Calu3 (cell line): ENCODE data around the gene HSPA14. TPM values are rescaled to one million over a fixed set of nuclear protein-coding genes. Genes with fewer than 3 reads are reported as not detected.

ENCODE experiments used
- BruUV-seq: library from RNA; stranded (reverse); fragments of 400-500 nt; replicated peaks from 2 replicates; lab custom pipeline; 2021; lab: Mats Ljungman, UMichigan
- CTCF ChIA-PET: fragments of 300-600 bp; sonication (Branson Sonifier 250); formaldehyde crosslinking; loops from one replicate; lab custom pipeline; 2022; ENCODE audit warnings: antibody characterized with exemption; lab: Charles Lee
- DNase-seq: peaks from one replicate; pipeline ENCODE4 v3.0.0; 2022
- H3K27ac Mint-ChIP-seq: one replicate; pipeline ENCODE4 v1.8.0; 2022; ENCODE audit warnings: mixed read lengths; ENCODE audit not compliant: unreplicated experiment
- H3K27me3 Mint-ChIP-seq: one replicate; pipeline ENCODE4 v1.8.0; 2022; ENCODE audit warnings: mixed read lengths; ENCODE audit not compliant: unreplicated experiment
- H3K36me3 Mint-ChIP-seq: one replicate; pipeline ENCODE4 v1.8.0; 2022; ENCODE audit warnings: mild to moderate bottlenecking, moderate library complexity, mixed read lengths; ENCODE audit not compliant: insufficient read depth, unreplicated experiment
- H3K4me1 Mint-ChIP-seq: one replicate; pipeline ENCODE4 v1.8.0; 2022; ENCODE audit warnings: mild to moderate bottlenecking, low read depth, mixed read lengths; ENCODE audit not compliant: unreplicated experiment
- H3K4me3 Mint-ChIP-seq: one replicate; pipeline ENCODE4 v1.8.0; 2022; ENCODE audit warnings: mild to moderate bottlenecking, low read depth, moderate library complexity, mixed read lengths; ENCODE audit not compliant: unreplicated experiment
- H3K9me3 Mint-ChIP-seq: one replicate; pipeline ENCODE4 v1.8.0; 2022; ENCODE audit warnings: low read depth, mixed read lengths; ENCODE audit not compliant: unreplicated experiment
- intact Hi-C: fragments of 100-400 bp; cut with micrococcal nuclease; formaldehyde crosslinking; loops from one replicate; pipeline ENCODE4 v1.10.0; 2022; ENCODE audit not compliant: unreplicated experiment
- total RNA-seq: library from RNA; stranded (reverse); gene quantifications from 2 replicates; pipeline ENCODE4 v1.2.3, GENCODE V29; 2022
- TF ChIP-seq, protein P1 (sequence below): fragments of 200-600 bp; IDR thresholded peaks from one replicate; pipeline ENCODE4 v1.8.0; 2022; ENCODE audit warnings: antibody characterized with exemption; ENCODE audit not compliant: unreplicated experiment

Gene HSPA14
- total RNA-seq, 1 experiment from 2014 or later: 22.9 TPM

DNA sequence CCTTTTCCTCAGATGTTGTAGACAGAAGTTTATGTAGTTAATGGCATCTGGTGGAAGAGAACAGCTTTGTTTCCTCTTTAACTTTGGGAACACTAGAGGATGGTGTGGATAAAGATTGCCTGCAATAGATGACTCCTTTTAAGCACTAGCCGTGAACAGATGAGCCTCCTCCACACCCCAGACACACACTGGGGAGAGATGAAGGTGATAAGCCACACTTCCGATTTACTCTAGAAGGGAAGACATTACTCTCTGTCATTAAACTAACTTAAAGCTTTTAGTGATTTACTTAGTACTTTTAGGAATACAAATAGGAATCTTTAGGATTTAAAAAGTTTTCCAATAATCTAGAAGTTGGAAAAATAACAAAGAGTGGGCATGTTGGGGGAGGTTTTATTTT, 6.8 kb downstream of the HSPA14 start:
- no peak overlapping the region for H3K4me3 Mint-ChIP-seq
- TF ChIP-seq, protein P1, sequence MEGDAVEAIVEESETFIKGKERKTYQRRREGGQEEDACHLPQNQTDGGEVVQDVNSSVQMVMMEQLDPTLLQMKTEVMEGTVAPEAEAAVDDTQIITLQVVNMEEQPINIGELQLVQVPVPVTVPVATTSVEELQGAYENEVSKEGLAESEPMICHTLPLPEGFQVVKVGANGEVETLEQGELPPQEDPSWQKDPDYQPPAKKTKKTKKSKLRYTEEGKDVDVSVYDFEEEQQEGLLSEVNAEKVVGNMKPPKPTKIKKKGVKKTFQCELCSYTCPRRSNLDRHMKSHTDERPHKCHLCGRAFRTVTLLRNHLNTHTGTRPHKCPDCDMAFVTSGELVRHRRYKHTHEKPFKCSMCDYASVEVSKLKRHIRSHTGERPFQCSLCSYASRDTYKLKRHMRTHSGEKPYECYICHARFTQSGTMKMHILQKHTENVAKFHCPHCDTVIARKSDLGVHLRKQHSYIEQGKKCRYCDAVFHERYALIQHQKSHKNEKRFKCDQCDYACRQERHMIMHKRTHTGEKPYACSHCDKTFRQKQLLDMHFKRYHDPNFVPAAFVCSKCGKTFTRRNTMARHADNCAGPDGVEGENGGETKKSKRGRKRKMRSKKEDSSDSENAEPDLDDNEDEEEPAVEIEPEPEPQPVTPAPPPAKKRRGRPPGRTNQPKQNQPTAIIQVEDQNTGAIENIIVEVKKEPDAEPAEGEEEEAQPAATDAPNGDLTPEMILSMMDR: no peak
- peaks cover 38% of the 10 kb centered on the region for H3K36me3 Mint-ChIP-seq
- CTCF ChIA-PET: no interaction called here
- intact Hi-C loops: no loop called here
- no peak for DNase-seq
- H3K27ac Mint-ChIP-seq: no peak overlapping the region
- H3K27me3 Mint-ChIP-seq: no peaks in the 10 kb centered on the region
- no peaks in the 10 kb centered on the region for H3K4me1 Mint-ChIP-seq
- H3K9me3 Mint-ChIP-seq: no peaks in the 10 kb centered on the region
- BruUV-seq: no TSS peak

DNA sequence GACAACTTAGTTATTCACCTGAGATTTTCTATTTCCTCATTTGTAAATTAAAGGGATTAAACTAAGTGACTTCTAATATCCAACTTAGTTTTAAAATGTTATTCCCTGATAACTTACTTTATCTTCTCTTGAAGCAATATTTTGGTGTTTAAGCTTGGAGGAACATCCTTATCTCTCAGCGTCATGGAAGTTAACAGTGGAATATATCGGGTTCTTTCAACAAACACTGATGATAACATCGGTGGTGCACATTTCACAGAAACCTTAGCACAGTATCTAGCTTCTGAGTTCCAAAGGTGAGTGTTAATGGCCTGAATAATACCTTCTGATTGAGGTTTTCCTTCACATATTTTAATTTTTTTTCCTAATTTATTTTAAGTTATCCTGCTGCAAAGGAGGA, 14.1 kb downstream of the HSPA14 start:
- Mint-ChIP-seq H3K27me3 (no peaks in the 10 kb centered on the region), H3K4me1 (no peaks in the 10 kb centered on the region), H3K36me3 (peaks cover 19% of the 10 kb centered on the region), H3K27ac (no peak overlapping the region), H3K4me3 (no peak overlapping the region), H3K9me3 (no peaks in the 10 kb centered on the region)
- TF ChIP-seq, protein P1: no peak
- intact Hi-C loops: no loop called here
- no TSS peak for BruUV-seq
- DNase-seq: no peak
- CTCF ChIA-PET: no interaction called here

DNA sequence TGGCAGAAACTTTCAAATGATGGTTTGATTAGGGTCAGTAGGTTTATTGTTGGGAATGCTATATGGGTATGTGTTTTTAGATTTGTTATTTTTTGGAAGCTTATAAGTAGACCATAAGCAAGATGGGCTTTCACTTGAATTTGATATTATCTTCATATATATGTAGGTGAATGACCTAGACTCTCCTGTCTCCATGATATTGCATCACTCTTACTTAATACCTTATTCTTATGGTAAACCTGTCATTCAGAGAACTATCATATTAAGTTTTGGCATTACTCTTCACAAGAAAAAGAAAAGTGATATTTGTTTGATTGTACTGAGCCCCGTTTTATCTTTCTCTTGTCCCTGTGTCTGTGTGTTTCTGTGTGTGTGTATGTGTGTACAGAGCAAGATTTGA, 17.3 kb downstream of the HSPA14 start:
- H3K9me3 Mint-ChIP-seq: no peaks in the 10 kb centered on the region
- peaks cover 16% of the 10 kb centered on the region for H3K36me3 Mint-ChIP-seq
- CTCF ChIA-PET: no interaction called here

DNA sequence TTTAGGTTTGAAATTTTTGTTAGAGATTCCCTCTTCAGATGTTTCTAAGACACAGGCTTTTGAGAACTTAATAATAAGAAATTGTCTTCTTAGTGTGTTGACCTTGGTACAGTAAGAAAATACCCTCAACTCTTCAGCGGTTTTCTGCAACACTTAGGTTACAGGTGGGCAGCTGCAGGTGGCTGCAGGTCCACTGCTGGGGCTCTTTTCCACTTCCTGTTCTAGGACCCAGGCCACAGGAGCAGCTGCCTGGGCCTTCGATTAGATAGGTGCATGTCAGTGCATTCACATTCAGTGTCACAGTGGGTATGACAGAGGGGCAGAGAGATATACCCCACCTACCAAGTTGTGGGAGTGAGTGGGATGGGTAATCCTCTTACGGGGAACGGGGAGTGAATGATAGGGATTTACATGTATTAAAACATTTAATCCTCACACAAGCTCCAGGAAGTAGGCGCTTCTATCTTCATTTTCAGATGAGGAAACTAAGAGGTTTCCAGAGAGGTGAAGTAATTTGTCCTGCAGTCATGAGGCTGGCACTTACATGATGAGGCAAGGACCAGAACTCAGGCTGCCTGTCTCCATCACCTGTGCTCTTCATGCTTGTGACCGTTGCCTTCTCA, 20.3 kb downstream of the HSPA14 start:
- Mint-ChIP-seq H3K4me1 (peaks cover 14% of the 10 kb centered on the region), H3K9me3 (no peaks in the 10 kb centered on the region), H3K27me3 (no peaks in the 10 kb centered on the region), H3K36me3 (peaks cover 13% of the 10 kb centered on the region), H3K4me3 (no peak overlapping the region), H3K27ac (no peak overlapping the region)
- no TSS peak for BruUV-seq
- intact Hi-C loops: no loop called here
- CTCF ChIA-PET: interaction anchor here (0.6 kb wide), 1 partner anchor 631 kb away, joined by 3 read pairs; no protein-coding TSS in a partner anchor
- TF ChIP-seq, protein P1: no peak
- DNase-seq: no peak

More for the DNA sequence above, 17.3 kb downstream of the HSPA14 start:
- TF ChIP-seq, protein P1: no peak
- DNase-seq: no peak
- Mint-ChIP-seq H3K4me1 (peaks cover 6% of the 10 kb centered on the region), H3K27me3 (no peaks in the 10 kb centered on the region), H3K27ac (no peak overlapping the region), H3K4me3 (no peak overlapping the region)
- no TSS peak for BruUV-seq
- intact Hi-C loops: no loop called here
